ENCODE results near the gene ANKRD2.

ANKRD2 gene

DNA sequence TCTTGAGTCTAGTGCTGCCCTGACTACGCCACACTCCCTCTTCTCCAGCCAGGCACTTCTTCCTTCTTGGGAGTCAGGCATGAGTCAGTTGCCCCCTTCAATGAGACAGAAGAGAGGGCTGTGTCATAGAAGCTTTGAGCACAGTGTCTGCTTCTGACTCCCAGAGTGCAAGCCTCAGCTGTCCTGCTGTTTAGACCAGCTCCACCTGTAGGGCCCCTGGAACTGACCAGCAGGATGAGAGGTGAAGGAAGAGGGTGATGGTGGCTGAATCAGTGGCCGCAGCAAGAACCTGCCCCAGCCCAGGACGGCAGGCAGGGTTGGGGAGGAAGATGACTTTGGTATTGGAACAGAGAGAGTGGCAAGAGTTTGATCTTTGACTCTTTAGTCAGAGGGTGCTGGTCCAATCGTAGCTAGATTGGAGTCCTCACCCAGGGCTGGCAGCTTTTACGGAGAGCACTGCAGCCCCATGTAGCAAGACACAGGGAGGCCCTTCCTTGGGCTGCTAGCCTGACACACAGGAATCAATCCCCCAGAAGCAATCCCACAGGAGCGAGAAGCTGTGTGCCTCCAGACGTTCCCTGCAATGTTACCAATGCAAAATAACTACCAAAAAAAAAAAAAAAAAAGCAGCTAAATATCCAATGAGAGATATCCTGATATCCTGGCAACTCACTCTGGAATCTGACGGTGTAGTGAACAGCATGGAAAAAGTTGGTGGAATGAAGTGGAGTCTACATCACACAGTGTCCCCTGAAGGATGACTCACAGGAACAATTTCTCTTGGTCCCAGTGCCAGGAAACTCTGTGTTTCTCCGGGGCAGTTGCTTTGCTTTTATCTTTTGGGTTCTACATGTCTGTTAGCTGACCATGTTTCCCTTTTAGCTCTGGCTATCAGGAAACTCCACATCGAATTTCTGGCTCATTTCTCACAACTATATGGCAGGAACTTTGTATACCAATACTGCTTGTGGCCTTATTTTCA lies 23.8 kb downstream of the ANKRD2 start:
- DNase-seq (ENCODE audit: low spot score): no peak

DNA sequence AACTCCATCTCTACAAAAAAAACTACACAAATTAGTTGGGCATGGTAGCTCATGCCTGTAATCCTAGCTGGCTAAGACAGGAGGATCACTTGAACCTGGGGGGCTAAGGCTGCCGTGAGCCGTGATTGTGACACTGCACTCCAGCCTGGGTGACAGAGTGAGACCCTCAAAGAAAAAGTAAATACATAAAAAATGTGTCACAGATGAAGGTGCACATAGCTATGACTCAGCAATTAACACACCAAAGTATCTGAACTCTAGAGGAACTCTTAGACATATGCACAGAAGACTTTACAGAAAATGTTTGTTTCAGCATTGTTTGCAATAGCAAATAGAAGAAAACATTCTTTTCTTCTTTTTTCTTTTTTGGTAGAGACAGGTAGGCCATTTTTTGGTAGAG lies 25.2 kb downstream of the ANKRD2 start:
- DNase-seq (ENCODE audit: low spot score): no peak

DNA sequence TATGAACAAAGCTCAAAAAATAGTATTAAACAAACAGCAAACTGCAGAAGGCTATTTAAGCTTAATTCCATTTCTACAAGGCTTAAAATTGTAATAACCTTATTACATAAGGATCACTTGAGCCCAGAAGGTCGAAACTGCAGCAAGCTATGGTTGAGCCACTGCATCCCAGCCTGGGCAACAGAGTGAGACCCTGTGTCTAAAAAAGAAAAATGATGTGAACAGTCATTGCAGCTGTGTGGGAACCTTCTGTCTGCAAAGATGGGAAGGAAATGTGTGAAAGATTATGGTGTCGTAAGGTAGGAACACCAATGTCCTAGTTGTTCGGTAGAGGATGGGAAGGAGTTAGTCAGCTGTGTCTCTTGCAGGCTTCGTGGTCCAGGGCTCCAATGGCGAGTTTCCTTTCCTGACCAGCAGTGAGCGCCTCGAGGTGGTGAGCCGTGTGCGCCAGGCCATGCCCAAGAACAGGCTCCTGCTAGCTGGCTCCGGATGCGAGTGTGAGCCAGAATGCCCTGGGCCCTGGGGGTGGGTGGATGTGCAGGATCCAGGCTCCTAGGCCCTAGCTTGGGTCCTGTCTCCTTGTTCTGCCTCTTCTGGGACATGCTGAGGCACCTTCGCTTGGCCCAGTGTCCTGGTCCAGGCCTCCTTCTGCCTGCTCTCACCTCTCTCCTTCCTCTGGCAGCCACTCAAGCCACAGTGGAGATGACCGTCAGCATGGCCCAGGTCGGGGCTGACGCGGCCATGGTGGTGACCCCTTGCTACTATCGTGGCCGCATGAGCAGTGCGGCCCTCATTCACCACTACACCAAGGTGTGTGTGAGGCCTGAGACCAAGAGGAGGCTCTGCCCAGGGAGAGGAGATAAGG lies 26.1 kb downstream of the ANKRD2 start:
- DNase-seq (ENCODE audit: low spot score): no peak

DNA sequence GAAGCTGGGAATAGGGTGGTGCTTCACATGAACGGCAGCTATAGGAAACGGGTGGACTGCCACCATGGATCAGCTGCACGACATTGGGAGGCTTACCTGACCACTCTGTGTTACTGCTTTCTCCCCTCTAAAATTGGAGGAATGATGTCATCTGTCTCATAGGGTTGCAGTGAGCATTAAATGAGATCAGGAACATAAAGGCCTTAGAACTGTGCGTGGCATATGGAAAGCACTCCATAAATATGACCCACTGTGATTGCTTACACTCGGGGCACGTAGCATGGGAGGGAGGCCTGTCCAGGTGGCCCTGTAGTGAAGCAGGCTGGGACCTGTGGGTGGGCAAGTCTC lies 26.7 kb downstream of the ANKRD2 start:
- no peak for DNase-seq (ENCODE audit: low spot score)

DNA sequence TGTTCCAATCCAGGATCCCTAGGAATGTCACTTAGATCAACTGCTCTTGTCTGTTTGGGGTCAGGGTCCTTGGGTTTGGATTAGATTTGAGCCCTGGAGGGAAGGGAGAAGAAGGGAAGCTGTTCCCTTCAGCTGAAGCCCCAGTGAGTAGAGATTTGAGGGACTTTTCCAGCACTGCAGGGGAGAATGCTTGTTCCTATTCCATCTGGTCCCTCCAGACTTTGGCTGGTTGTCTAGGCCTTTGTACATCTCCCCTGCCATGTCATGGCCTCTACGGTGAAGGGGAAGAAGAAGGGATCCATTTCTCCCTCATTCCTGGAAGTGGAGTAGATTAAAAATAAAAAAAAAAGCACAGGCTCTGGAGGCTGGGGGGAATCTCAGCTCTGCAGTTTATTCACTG lies 28.0 kb downstream of the ANKRD2 start:
- DNase-seq (ENCODE audit: low spot score): no peak

DNA sequence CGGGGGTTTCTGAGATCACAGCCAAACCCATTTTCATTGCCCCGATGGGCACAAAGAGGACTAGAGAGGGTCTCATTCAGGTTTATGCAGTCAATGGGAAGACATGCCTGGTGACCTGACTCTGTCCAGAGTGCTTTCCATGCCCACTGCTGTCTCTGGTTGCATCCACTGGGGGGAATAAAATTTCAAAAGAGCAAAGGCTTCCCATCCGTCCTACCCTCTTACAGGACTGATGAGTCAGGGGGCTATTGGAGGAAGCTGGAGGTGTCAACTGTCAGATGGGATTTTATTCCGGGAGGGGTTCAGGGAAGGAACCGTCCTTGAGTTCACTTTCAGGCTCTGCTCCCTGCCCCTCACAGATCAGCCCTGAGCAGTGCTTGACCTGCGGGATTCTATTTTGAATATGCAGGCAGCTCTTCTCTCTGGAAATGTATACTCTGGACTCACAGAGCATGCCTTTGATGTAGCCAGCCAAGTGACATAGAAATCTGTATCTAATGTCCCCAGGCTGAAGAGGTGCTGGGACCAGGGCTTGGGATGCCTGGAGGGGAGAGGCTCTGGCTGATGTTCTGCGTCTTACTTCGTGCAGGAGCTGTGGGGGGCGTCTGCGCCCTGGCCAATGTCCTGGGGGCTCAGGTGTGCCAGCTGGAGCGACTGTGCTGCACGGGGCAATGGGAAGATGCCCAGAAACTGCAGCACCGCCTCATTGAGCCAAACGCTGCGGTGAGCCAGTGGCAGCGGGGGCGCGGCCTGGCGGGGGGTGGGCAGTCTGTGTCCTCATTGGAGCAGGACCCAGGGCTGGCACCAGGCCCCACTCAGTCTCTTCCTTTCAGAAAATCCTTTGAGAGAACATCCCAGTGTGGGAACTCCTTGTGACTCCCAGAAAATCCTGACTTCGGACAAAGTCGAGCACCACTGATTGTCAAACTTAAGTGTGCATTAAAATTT lies 29.0 kb downstream of the ANKRD2 start:
- DNase-seq (ENCODE audit: low spot score): no peak

DNA sequence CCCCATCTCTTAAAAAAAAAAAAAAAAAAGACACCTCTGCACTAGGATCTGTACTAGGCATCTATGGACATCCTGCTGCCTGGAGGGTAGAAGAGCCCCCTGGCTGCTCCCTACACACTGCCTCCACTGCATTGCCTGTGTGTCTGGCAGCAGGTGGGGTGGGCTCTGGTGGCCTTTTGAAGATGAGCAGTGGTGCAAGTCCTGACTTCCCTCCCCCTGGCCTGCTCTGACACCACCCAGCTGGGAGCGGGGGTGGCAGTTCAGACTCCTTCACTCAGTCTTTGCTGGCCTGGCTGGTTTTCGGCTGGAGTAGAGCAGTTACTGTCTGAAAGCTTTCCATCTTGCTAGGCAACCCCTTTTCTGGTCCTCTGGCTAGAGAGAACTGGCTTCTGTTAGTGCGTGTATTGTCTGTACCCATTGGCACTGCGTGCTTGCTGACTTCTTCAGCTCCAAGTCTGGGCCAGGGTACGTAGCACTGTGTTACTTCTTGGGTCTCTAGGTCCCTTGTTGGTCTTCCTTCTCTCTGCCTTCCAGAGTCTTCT lies 34.6 kb downstream of the ANKRD2 start:
- no peak for DNase-seq (ENCODE audit: low spot score)

DNA sequence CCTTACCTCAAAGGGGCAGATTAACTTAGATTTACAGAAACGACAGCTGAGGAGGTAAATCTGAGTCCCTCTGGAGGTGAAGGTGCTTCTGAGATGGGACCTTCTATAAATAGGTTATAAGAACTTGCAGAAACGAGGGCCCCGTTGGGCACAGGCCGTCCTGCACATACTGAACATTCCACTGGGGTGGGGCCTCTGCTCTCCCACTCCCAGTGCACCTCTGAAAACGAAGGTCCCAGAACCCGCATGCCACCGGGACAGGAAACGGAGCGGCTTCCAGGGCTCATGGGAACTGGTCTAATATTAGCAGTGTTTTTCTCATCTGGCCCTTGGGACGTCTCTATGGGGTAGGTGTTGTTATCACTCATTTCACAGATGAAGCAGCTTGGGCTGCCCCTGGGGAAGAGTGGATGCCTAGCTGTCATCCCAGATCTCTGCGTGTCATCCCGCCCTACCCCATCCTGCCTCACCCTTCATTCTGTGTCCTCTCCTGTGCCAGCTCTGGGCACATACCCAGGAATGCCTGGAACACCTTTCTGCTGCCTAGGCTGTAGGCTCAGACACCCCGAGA lies 36.5 kb downstream of the ANKRD2 start:
- no peak for DNase-seq (ENCODE audit: low spot score)

DNA sequence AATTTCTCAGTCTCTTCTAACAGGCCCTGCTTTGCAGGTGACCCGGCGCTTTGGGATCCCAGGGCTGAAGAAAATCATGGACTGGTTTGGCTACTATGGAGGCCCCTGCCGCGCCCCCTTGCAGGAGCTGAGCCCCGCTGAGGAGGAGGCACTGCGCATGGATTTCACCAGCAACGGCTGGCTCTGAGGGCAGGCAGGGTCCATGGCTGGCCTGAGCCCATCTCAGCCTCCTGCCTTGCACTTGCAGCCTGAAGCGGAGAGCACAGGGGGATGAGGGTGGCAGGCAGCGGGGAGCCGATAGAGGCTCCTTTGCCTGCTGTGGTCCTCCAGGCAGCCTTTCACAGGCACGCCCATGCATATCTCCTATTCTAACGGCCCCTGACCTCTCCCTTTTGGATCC lies 38.9 kb downstream of the ANKRD2 start:
- no peak for DNase-seq (ENCODE audit: low spot score)

DNA sequence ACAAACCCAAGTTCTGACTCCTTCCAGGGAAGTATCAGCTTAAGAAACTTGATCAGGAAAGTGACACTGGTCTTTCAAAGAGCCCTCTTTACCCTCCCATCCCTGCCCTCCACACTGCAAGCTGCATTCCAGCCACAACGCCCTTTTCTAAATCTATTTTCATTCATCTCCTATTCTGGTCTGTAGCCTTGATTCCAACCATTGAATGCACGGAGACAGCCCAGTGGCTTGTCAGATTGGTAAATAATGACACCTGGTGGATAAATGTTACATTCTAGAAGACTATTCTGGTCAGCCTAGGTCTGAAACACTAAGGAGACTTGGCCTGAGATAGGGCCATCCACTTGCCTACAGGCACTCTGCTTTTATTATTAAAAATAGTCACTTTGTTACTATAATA lies 39.8 kb downstream of the ANKRD2 start:
- peak; percentile 42 for DNase-seq (ENCODE audit: low spot score)

DNA sequence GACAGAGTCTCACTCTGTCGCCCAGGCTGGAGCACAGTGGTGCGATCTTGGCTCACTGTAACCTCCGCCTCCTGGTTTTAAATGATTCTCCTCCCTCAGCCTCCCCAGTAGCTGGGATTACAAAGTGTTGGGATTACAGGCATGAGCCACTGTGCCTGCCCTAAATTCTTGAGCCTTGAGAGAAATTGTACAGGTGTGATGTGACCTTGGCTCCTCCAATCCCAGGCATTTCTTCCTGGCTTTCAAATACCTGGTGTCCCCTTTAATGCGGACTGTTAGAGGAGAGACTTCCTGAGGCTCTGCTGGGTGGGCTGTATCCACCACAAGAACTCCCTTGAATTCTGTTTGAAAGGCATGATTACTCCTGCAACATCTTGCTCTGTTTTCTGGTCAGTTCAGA lies 45.7 kb downstream of the ANKRD2 start:
- DNase-seq (ENCODE audit: low spot score): no peak

DNA sequence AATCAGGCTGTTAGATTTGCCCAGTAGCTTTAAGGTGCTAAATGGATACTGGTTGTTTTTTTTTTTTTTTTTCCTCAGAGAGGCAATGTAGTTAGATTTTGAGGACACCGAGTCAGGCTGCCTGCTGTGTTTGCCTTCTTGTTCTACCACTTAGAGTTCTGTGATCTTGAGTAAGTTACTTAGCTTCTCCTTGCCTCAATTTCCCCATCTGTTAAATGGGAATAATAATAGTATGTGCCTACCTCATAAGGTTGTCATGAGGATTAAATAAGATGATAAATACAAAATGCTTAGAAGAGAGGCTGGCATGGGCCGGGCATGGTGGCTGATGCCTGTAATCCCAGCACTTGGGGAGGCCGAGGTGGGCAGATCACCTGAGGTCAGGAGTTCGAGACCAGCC lies 46.2 kb downstream of the ANKRD2 start:
- DNase-seq (ENCODE audit: low spot score): no peak

DNA sequence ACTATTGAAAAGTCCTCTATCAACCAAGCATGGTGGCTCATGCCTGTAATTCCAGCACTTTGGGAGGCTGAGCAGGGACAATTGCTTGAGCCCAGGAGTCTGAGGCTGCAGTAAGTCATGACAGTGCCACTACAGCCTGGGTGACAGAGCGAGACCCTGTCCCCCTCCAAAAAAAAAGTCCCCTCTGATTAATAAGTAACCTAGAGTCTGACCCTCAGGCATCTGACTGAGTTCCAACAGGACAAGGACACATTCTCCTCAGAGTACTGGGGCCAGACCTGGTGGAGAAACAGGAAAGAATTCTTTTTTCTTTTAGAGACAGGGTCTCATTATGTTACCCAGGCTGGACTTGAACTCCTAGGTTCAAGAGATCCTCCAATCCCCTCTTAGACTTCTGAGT lies 50.7 kb downstream of the ANKRD2 start:
- DNase-seq (ENCODE audit: low spot score): no peak

DNA sequence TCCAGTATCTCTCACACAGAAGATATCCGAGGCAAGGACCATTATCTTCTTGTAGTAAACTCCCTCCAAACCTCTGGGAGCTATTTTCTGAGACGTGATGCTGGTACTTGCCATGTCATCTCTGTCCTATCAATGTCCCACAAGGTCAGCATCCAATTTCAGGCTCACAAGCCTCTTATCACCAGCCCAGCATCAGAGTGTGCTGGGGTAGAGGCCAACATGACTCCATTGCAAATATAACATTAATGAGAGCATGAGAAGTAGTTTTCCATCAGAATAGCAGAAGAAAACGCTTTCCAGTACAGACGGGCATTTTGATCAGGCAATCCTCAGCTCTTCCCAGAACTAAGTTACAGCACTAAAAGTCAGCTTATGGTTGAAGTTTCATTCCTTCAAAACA lies 55.2 kb downstream of the ANKRD2 start:
- DNase-seq (ENCODE audit: low spot score): no peak

DNA sequence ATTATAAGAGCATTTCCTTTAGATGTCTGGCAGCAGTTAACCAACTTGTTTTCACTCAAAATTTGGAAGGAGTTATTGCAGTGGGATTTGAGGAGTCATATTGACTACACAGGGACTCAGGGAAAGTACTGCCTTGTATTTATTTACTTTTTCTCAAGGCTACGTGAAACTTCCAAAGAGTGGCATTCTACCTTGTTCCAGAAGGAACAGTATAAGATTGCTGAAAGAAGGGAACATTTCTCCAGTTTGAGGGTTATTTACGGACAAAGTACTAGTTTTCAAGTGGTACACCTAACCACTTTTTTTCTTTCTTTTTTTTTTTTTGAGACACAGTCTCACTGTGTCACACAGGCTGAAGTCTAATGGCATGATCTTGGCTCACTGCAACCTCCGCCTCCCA lies 55.6 kb downstream of the ANKRD2 start:
- DNase-seq (ENCODE audit: low spot score): no peak

DNA sequence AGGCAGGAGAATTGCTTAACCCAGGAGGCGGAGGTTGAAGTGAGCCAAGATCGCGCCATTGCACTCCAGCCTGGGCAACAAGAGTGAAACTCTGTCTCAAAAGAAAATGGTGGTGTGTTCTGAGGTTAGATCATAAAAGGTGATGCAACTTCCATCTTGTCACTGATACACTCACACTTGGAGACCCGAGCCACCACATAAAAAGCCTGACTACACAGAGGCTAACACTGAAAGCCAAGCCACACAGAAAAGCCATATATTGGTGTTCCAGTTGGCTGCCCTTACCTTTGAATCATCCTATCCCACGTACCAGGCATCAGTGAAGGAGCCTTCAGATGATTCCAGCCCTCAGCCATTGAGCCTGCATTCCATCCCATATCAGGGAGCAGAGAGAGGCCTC lies 56.7 kb downstream of the ANKRD2 start:
- DNase-seq (ENCODE audit: low spot score): no peak

DNA sequence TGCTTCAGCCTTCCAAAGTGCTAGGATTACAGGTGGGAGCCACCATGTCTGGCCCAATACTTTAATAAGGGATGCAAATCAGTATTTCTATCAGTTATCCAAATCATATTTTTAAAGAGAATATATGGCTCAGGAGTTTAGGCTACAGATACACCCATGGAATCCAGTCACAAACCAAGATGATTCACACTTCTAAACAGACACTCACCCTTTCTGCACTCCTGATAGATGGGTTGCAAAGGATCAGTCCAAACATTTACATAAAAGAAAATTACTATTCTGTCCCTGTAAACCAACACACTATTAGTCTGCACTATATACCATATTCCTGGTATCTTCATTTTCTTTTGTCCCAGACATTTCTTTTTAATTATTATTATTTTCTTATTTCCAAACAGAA lies 58.5 kb downstream of the ANKRD2 start:
- no peak for DNase-seq (ENCODE audit: low spot score)

DNA sequence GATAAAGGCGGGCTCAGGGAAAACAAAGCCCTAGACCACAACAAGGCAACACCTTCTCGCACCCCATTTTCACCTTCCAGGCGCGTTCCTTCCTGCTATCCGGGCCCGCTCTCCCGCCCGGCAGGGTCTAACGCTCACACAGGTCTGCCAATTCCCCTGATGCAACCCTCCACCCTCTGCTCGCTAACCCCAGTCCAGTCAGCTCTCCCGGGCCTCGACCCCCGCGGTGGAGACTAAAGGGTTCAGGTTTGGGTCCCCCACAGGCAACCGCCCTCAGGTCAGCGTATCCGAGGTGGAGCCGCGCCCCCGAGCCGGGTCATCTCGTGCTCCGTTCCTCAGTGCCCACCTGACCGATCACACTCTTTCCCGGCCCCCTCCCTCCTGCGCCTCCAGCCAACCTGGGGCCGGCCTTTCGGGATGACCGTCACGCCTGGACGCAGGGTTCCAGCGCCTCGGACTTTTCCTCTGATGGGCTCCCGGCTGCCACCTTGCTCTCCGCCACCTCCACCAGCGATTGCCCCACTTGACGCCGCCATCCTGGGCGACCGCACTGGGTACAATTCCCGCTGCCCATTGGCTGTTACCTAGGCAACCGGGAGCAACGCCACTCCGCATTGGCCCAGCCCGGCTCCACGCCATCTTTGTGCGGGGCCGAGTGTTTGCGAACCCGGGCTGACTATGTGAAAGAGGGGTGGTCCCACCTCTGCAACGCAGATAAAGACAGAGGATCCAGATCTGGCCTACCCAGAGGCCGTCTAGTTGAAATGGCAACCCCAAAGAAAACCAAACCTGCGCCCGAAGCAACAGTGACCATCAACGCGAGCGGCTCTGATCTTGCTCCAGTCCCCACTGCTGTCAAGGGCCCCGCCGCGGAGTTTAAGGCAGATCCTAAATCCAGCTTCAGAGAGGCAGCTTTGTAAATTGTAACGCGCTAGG lies 60.6 kb downstream of the ANKRD2 start, which contains the start of gene MORN4:
TSS of gene MORN4 (minus strand) at position 552 of the 936 bp plus-strand sequence. CDS start 13,847 bp downstream, outside the sequence.
- peak; percentile 90 for DNase-seq (ENCODE audit: low spot score)
